GM10248 (cell line): ENCODE measurements around the gene KLHDC8A.

Experiments
- CTCF ChIA-PET: fragments of 300-600 bp; sonication (Branson Sonifier 250); formaldehyde crosslinking; extraction: SDS; loops from one replicate; lab custom pipeline; 2021; ENCODE audit warnings: antibody characterized with exemption; lab: Yijun Ruan, JAX
- POLR2A ChIA-PET: fragments of 350-650 bp; sonication (Branson Sonifier 250); formaldehyde crosslinking; extraction: SDS; loops from one replicate; lab custom pipeline; 2020; ENCODE audit warnings: antibody characterized with exemption; lab: Yijun Ruan, JAX
- DNase-seq: peaks from one replicate; pipeline ENCODE4 v3.0.0; 2012; ENCODE audit errors: extremely low spot score
- TF ChIP-seq, protein P1 (sequence below): IDR thresholded peaks from 2 replicates; pipeline ENCODE4 v1.5.1; 2012; ENCODE audit warnings: mild to moderate bottlenecking, low read depth; ENCODE audit errors: extremely low read depth, missing control alignments, control extremely low read depth

KLHDC8A gene

GRCh38 chr1:205287076-205287475 lies 69.6 kb downstream of the KLHDC8A start:
- DNase-seq, result no peak
- POLR2A ChIA-PET, result no interaction called here
- TF ChIP-seq, protein P1, sequence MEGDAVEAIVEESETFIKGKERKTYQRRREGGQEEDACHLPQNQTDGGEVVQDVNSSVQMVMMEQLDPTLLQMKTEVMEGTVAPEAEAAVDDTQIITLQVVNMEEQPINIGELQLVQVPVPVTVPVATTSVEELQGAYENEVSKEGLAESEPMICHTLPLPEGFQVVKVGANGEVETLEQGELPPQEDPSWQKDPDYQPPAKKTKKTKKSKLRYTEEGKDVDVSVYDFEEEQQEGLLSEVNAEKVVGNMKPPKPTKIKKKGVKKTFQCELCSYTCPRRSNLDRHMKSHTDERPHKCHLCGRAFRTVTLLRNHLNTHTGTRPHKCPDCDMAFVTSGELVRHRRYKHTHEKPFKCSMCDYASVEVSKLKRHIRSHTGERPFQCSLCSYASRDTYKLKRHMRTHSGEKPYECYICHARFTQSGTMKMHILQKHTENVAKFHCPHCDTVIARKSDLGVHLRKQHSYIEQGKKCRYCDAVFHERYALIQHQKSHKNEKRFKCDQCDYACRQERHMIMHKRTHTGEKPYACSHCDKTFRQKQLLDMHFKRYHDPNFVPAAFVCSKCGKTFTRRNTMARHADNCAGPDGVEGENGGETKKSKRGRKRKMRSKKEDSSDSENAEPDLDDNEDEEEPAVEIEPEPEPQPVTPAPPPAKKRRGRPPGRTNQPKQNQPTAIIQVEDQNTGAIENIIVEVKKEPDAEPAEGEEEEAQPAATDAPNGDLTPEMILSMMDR, result no peak
- CTCF ChIA-PET, result interaction anchor here (0.8 to 42.6 kb wide), 7 partner anchors 8 to 67 kb away, joined by 3 to 1591 read pairs (median 7); partner anchors contain the start of gene NUAK2

DNA sequence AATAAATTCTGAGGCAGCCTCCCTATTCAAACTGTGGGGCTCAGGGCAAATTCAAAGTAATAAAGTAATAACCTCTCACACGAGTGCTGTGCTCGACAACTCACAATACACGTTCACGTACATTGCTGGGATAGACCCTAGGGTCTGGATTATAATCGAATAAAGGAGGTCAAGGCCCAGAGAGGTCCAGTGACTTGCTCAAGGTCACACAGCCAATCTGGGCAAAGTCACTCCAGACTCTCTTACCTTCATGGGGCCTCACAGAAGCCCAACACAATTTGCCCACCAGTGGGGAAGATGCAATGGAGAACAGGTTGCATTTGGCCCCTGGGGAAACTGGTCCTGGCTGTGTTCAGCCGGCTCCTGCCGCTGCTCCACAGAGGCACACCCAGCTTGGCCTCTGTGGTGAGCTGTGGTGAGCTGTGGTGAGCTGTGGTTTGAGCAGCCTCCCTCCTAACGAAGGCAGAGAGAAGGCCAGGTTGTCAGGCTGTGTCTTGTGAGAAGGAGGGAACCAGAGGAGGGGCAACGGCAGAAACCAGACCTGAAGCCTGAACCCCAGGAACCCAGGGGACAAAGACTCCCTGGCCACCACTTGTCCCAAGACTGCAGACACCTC lies 70.3 kb downstream of the KLHDC8A start:
- CTCF ChIA-PET, result interaction anchor here (1.4 to 42.6 kb wide), 5 partner anchors 8 to 56 kb away, joined by 3 to 1591 read pairs (median 15); partner anchors contain the start of gene NUAK2
- DNase-seq, result peak; percentile 70
- POLR2A ChIA-PET, result interaction anchor here (0.6 to 0.9 kb wide), 2 partner anchors 8 to 96 kb away, joined by 4 to 7 read pairs; no protein-coding TSS in a partner anchor
- TF ChIP-seq, protein P1, result no peak
